Lower lobe of right lung (tissue), 2 donors: Measurements from ENCODE around the gene CNTN4. TPM values are rescaled to one million over a fixed set of nuclear protein-coding genes. Genes with fewer than 3 reads are reported as not detected.

ENCODE experiments used
- ATAC-seq, 2 donors: fragments of 200-7000 bp; cut with Tn5 transposase; one replicate each; pipeline ENCODE4 v1.9.1; 2020 to 2022; ENCODE audit warnings: mild to moderate bottlenecking in 2 of 2, moderate library complexity in 2 of 2
- DNase-seq: peaks from one replicate; pipeline ENCODE4 v3.0.0-alpha.2; 2020
- H3K27ac ChIP-seq: fragments of 200-600 bp; one replicate; pipeline ENCODE4 v1.8.0; 2022
- H3K27me3 ChIP-seq: fragments of 200-600 bp; one replicate; pipeline ENCODE4 v1.8.0; 2022; ENCODE audit warnings: low read depth
- H3K36me3 ChIP-seq: fragments of 200-600 bp; one replicate; pipeline ENCODE4 v1.8.0; 2022; ENCODE audit warnings: mild to moderate bottlenecking
- H3K4me1 ChIP-seq: fragments of 200-600 bp; one replicate; pipeline ENCODE4 v1.8.0; 2022
- H3K4me3 ChIP-seq: fragments of 200-600 bp; one replicate; pipeline ENCODE4 v1.8.0; 2022; ENCODE audit warnings: mild to moderate bottlenecking
- H3K9me3 ChIP-seq: fragments of 200-600 bp; one replicate; pipeline ENCODE4 v1.8.0; 2022
- intact Hi-C: fragments of 100-400 bp; cut with DNase I; formaldehyde crosslinking; loops from one replicate; pipeline ENCODE4 v1.11.0; 2022
- total RNA-seq: library from RNA; stranded (reverse); fragmentation: NEBNext Ultra II Directional; extraction: Animal tissue kit (Norgen Biotek cat#: 25700); gene quantifications from one replicate; pipeline ENCODE4 v1.2.1, GENCODE V29; 2021
- TF ChIP-seq, protein P1 (sequence below): fragments of 200-600 bp; IDR thresholded peaks from one replicate; pipeline ENCODE4 v1.8.0; 2022; ENCODE audit warnings: antibody characterized with exemption, mild to moderate bottlenecking
- donor health status: DM: no; HTN: yes; CAD: no; lungs with severe emphysema.

The CNTN4 gene
- total RNA-seq, 1 donor from 2014 or later = 10.4 TPM

DNA sequence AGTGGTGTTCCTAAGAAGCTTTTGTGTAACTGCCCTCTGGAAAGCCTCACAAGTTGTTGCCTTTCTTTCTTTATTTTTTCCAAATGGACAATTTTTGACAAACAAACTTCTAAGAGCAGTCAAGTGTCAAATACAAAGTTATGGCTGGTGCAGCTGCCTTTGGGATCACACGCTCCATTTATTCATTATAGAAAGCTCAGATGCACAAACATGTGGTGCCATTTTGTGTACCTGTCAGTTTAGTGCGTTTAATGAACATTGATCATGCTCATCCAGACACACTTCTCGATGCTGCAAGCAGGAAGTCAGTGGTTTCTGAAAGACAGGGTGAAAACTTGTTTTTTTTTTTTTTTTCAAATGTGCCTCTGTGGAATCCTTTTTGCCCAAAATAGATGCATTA, 324.5 kb downstream of the CNTN4 start:
- ATAC-seq = no peak
- intact Hi-C loops = no loop called here

DNA sequence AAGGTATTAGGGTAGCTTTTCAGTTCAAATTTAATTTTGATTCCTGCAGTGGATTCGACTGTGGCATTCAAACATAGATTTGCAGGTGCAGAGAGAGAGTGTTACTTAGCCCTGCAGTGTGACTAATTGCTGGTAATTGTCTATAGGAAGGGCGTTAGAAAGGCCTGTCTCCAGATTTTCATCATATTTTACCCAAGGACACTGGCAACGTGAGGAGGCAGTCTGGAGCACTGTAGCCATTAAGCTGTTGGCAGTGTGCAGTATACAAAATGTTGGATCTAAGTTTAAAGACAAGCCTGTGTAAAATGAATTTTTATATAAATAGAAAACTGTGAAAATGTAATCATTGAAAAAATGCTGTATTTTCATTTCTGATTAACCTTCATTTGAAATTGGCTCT, 342.9 kb downstream of the CNTN4 start:
- H3K4me3 ChIP-seq = no peak overlapping the region
- H3K27ac ChIP-seq = no peak overlapping the region
- H3K27me3 ChIP-seq = no peaks in the 10 kb centered on the region
- intact Hi-C loops = no loop called here
- H3K4me1 ChIP-seq = no peaks in the 10 kb centered on the region
- no peaks in the 10 kb centered on the region for H3K36me3 ChIP-seq
- ATAC-seq = no peak
- TF ChIP-seq, protein P1, sequence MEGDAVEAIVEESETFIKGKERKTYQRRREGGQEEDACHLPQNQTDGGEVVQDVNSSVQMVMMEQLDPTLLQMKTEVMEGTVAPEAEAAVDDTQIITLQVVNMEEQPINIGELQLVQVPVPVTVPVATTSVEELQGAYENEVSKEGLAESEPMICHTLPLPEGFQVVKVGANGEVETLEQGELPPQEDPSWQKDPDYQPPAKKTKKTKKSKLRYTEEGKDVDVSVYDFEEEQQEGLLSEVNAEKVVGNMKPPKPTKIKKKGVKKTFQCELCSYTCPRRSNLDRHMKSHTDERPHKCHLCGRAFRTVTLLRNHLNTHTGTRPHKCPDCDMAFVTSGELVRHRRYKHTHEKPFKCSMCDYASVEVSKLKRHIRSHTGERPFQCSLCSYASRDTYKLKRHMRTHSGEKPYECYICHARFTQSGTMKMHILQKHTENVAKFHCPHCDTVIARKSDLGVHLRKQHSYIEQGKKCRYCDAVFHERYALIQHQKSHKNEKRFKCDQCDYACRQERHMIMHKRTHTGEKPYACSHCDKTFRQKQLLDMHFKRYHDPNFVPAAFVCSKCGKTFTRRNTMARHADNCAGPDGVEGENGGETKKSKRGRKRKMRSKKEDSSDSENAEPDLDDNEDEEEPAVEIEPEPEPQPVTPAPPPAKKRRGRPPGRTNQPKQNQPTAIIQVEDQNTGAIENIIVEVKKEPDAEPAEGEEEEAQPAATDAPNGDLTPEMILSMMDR = no peak
- H3K9me3 ChIP-seq = no peaks in the 10 kb centered on the region
- no peak for DNase-seq

More for the DNA sequence above, 324.5 kb downstream of the CNTN4 start:
- Histone ChIP-seq H3K4me3 (no peak overlapping the region), H3K36me3 (no peaks in the 10 kb centered on the region), H3K27ac (no peak overlapping the region), H3K4me1 (no peaks in the 10 kb centered on the region), H3K9me3 (no peaks in the 10 kb centered on the region), H3K27me3 (no peaks in the 10 kb centered on the region)
- TF ChIP-seq, protein P1 = no peak
- no peak for DNase-seq

DNA sequence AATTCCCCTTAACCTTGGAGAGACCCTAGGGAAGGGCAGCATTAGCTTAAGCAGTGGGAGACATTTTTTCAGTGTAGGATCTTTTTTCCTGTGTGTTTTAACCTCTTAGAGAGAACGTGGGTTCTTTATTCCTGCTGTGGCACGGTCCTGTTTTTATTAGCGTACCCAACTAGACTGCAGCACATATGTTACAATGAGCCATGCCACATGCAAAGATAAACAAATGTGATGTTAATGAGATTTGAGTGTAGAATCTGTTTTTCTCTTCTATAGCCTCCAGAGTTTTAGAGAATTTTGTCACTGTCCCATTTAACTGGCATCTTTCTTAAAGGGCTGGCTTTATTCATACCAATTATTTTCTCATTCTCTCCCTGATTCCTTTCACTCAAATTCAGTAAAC, 347.5 kb downstream of the CNTN4 start:
- no peak overlapping the region for H3K4me3 ChIP-seq
- no peak overlapping the region for H3K27ac ChIP-seq
- intact Hi-C loops = no loop called here
- TF ChIP-seq, protein P1 = no peak
- ATAC-seq (no peak), DNase-seq (no peak)
- no peaks in the 10 kb centered on the region for H3K9me3 ChIP-seq
- H3K27me3 ChIP-seq = no peaks in the 10 kb centered on the region
- H3K4me1 ChIP-seq = no peaks in the 10 kb centered on the region
- H3K36me3 ChIP-seq = no peaks in the 10 kb centered on the region

DNA sequence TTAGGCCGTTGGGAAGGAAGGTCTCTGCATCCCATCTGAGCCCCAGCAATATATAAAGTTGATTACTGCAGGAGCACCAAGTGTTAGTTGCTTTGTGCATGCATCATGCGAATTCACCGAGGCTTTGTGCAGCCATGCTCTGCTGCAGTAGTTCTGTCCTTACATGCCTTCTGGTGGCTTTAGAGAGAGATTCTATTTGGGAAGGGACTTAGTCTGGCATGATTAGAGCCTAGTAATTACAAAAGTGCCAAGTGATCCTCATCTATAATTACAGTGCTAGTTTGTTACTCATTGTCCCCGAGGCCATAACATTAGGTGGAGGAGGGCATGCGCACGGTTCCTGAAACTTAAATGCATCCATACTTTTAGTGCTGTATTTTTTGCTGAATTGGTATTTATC, 353.6 kb downstream of the CNTN4 start:
- H3K36me3 ChIP-seq = no peaks in the 10 kb centered on the region
- H3K9me3 ChIP-seq = no peaks in the 10 kb centered on the region
- H3K4me3 ChIP-seq = no peak overlapping the region
- DNase-seq = no peak
- ATAC-seq = no peak
- H3K4me1 ChIP-seq = no peaks in the 10 kb centered on the region
- intact Hi-C loops = no loop called here
- no peaks in the 10 kb centered on the region for H3K27me3 ChIP-seq
- TF ChIP-seq, protein P1 = no peak
- H3K27ac ChIP-seq = no peak overlapping the region

DNA sequence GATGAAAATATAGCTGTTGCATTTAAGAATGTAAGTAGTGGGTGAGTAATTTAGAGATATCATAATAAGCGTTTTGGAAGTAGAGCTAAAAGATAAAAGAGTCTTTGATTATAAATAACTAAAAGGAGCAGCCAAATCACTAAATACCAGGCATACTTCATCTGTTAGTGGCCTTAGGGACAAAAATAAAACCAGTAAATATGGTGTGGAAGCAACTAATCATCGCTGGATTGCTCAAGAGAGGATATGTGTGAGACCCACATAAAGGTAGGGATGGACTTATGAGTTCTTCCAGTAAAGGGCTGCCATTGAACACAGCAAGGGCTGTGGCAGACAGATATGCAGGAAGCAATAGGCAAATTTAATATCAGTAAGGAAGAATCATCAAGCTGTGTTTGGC, 356.2 kb downstream of the CNTN4 start:
- H3K27ac ChIP-seq = no peak overlapping the region
- H3K4me1 ChIP-seq = no peaks in the 10 kb centered on the region
- no peaks in the 10 kb centered on the region for H3K27me3 ChIP-seq
- intact Hi-C loops = no loop called here
- TF ChIP-seq, protein P1 = no peak
- H3K9me3 ChIP-seq = no peaks in the 10 kb centered on the region
- H3K36me3 ChIP-seq = no peaks in the 10 kb centered on the region
- no peak for ATAC-seq
- no peak overlapping the region for H3K4me3 ChIP-seq
- no peak for DNase-seq

DNA sequence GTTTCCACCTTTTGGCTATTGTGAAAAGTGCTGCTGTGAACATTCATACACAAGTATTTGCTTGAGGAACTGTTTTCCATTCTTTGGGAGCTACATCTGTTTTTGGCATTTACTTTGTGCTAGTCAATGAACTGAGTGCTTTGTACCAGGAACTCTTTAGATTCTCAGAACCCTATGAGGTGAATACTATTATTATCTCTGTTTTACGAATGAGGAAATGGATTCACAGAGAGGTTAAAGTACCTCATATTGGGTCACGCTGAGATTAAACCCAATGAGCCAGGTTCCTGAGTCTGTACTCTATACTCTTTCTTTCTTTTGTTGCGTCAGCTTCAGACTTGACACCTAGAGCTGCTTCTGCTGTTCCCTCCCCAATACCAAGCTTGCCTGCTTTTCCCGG, 358.1 kb downstream of the CNTN4 start:
- H3K27me3 ChIP-seq = no peaks in the 10 kb centered on the region
- DNase-seq (no peak), ATAC-seq (no peak)
- H3K36me3 ChIP-seq = no peaks in the 10 kb centered on the region
- H3K4me3 ChIP-seq = no peak overlapping the region
- H3K27ac ChIP-seq = no peak overlapping the region
- intact Hi-C loops = no loop called here
- H3K9me3 ChIP-seq = no peaks in the 10 kb centered on the region
- TF ChIP-seq, protein P1 = no peak
- H3K4me1 ChIP-seq = no peaks in the 10 kb centered on the region
